GM20000 (cell line): ENCODE data around the gene OTOP3.

Experiments used
- DNase-seq: peaks from one replicate; pipeline ENCODE4 v3.0.0; 2012; ENCODE audit warnings: low spot score
- TF ChIP-seq, protein P1 (sequence below): IDR thresholded peaks from 2 replicates; pipeline ENCODE4 v1.5.1; 2012; ENCODE audit warnings: mild to moderate bottlenecking, control low read depth; ENCODE audit errors: extremely low read depth, missing control alignments

Gene OTOP3

DNA sequence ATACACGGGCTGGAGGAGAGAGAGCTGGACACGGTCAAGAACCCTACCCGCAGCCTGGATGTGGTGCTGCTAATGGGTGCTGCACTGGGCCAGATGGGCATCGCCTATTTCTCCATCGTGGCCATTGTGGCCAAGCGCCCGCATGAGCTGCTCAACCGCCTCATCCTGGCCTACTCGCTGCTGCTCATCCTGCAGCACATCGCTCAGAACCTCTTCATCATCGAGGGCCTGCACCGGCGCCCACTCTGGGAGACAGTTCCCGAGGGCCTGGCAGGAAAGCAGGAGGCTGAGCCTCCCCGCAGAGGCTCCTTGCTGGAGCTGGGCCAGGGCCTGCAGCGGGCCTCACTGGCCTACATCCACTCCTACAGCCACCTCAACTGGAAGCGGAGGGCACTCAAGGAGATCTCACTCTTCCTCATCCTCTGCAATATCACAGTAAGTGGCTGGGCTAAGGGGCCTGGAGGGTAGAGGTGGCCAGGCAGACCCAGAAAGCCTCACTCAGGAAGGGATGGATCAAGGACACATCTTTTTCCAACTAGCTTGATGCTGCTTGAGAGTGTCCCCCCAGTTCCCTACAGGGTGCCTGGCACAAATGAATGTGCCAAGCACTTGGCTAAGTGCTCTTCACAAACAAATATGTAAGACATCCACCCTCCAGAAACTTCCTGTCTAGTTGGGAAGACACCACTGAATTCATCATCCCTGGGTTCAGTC, 11.5 kb downstream of the OTOP3 start:
- DNase-seq: no peak
- TF ChIP-seq, protein P1, sequence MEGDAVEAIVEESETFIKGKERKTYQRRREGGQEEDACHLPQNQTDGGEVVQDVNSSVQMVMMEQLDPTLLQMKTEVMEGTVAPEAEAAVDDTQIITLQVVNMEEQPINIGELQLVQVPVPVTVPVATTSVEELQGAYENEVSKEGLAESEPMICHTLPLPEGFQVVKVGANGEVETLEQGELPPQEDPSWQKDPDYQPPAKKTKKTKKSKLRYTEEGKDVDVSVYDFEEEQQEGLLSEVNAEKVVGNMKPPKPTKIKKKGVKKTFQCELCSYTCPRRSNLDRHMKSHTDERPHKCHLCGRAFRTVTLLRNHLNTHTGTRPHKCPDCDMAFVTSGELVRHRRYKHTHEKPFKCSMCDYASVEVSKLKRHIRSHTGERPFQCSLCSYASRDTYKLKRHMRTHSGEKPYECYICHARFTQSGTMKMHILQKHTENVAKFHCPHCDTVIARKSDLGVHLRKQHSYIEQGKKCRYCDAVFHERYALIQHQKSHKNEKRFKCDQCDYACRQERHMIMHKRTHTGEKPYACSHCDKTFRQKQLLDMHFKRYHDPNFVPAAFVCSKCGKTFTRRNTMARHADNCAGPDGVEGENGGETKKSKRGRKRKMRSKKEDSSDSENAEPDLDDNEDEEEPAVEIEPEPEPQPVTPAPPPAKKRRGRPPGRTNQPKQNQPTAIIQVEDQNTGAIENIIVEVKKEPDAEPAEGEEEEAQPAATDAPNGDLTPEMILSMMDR: no peak

DNA sequence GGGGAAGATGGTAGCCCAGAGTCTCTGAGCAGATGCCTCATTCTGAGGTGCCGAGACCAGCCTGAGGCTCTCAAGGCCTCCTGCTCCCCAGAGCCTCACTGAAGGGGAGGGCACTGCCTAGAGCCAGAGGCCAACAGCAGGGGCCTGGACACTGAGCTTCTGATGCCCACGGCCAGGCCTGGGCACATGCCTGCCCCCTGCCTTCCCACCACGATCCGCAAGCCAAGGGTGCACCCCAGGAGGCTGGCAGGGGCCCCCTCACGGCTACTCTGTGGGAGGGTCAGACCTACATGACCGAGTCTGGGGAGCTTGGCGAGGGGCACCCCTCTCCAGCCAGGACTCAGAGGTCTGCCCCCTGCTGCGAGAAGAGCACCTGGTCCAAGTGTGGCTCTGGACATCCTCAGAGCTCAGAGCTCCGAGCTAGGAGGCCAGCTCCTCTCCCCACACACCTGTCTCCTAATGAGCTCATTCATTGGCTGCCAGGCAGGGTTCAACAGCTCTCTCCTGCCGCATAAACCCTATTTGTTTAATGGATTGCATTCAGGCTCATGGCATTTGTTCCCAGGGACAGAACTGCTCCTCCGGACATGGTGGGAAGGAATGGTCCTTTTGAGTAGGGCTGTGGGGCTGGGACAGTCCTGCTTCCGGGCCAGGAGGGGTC, 13.9 kb downstream of the OTOP3 start:
- TF ChIP-seq, protein P1: no peak

DNA sequence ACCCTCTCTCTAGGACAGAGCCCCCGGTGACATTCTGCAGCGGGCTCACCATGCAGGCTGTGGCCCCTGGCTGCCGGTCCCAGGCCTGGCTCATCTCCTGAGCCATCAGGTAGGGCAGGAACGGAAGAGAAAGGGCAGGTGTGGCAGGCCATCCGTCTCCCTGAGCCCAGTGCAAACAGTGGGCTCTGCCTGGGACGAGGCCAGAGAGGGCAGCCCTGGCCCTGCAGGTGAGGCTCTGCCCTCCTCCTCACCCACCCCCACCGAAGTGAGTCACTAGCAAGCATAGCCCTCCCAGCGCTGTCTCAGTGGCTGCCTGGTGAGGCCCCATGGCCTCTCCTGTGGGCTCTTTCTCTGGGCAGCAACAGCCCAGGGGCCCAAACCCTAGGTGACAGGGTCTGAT, 14.5 kb downstream of the OTOP3 start:
- no peak for DNase-seq
- TF ChIP-seq, protein P1: no peak

More for the DNA sequence above, 13.9 kb downstream of the OTOP3 start:
- no peak for DNase-seq

DNA sequence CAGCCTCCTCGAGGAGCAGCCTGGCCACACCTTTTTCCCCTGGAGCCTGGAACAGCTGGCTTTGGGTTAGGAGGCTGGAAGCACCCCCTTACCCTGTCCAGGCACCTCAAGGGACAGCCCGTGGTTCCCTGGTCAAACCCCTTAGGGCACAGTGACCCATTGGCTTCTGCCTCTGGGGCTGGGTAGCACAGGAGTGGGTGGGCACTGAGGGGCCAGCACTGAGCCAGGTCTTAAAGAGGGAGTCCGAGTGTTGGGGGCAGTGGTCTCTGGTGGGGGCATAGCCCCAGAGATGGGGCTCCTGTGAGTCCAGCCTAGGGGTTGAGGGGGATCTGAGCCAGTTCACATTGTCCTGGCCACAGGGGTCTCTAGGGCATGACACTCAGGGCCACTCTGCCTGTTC, 15.4 kb downstream of the OTOP3 start:
- TF ChIP-seq, protein P1: no peak
- DNase-seq: no peak

DNA sequence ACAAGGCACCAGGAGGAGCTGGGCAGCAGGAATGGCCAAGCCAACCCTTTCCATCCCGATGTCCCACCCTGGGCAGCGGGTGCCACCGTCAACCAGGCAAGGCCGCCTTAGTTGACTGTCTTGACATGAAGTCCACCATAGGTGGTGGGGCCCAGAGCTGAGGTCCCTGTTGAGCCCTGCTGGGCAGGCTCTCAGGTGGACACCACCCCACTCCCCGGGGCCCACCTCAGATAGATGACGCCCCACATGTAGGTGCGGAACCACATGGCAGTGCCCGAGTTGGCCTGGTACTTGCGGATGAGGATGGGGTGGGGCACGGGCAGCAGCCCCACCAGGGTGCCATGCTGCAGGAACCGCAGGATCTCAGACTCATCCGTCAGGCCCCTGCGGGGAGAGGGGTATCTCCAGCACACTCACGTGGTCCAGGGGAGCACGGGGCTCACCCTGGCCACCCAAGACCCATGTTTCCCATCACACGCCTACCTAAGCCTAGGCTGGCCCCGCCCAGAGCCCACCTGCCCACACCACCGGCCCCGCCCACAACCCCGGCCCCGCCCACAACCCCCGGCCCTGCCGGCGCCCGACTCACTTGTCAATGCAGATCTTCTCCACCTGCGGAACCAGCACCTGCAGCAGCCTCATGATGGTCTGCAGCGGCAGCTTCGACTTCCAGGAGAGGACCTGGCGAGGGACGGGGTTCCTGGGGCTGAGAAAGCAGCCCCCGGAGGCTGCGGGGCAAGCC, 16.2 kb downstream of the OTOP3 start:
- DNase-seq: no peak
- TF ChIP-seq, protein P1: no peak

DNA sequence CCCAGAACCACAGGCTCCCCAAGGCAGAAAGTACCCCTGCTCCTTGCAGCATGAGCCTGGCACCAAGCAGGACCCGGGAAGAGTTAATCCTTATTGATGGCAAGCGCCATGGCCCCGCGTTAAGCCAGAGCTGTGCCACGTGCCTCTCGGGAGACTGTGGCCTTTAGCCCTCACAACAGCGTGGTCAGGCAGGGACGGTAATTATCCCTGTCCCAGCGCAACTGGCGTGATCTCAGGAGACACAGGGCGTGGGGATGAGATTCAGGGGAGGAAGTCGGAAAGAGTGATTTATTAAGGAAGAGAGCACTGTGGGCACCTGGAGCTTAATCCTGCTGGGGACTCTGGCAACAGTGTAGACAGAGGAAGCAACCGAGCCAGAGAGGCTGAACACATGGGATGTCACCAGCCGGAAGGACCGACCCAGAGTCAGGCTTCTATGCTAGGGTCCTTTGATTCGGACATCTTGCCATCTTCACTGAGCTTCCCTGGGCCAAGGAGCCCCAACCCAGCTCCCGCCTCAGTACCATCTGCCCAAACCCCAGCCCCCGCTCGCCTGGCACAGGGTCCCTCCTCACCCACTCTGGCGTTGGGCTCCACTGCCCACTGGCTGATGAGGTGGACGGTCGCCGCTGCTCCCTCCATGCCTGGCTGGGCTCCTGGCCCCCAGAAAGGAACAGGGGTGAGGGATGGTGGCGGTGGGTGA, 16.9 kb downstream of the OTOP3 start:
- TF ChIP-seq, protein P1: no peak
- no peak for DNase-seq

DNA sequence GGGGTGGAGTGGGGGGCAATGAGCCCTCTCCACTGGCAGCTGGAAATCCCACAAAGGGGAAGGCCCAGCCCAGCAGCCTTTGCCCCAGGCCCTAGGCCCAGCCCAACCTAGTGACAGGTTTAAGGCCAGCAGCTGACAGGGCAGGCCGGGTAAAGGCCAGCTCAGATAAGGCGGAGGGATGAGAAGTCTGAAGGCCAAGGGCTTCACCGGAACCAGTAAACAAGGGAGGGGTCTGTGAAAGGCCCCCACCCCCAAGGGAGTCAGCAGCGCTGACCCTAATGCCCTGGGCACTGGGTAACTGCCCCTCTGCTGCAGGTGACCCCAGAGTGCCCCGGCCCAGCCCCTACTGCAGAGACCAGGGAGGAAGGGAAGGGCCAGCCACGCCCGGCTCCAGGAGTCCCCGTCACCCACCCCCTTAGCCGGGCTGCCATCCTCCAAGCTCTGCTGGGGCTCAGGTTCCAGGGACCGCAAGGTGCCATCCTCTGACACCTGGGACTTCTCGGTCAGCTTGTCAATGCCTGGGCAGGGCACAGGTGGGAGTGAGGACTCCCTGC, 17.5 kb downstream of the OTOP3 start:
- DNase-seq: no peak
- TF ChIP-seq, protein P1: no peak
